ENCODE results near the gene ATF1.
"Not testable (repeated sequence)": the region's sequence is repeated elsewhere in the genome, so short reads cannot be mapped to it uniquely, and the experiment has no call there.

Gene ATF1

DNA sequence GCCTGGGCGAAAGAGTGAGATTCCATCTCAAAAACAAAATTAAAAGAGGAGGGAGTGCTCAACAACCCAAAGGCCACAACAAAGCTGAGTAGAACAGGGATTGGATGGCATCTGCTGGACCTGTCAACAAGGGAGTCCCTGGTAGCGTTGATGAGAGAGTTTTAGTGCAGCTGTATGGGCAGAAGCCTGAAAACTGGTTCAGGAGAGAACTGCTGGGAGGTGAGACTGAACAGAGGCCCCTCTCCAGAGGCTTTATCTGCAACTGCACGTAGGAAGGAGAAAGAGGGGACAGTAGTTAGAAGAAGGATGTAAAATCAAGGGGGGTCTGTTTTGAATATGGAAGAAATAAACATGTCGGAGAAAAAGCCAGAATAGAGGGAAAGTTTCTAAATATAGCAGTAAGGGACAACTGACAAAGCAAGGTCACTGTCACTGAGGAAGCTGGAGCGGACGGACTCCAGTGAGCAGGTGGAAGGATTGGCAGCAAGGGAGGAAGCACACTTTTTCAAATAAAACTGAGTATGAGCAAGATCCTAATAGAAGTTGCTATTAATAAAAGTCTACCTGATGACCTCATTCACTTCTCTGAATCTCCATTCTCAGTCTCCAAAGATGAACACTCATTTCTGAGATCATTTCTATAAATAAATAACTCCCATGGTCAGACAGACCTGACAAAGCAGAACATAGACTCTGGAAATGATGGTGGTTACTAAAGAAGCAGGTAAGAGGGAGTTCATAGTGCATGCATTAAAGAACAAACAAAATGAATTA lies 11.8 kb upstream of the ATF1 start:
- peaks cover 34% of the 10 kb centered on the region for H3K36me3 ChIP-seq (ENCODE audit: control insufficient read depth, insufficient read depth, low read length)
- H3K4me3 ChIP-seq (ENCODE audit: extremely low read depth, insufficient read depth, low read length, poor library complexity, severe bottlenecking), result no peak overlapping the region
- H3K9me3 ChIP-seq (ENCODE audit: control insufficient read depth, low read length), result no peaks in the 10 kb centered on the region
- 98 to 99% methylated on average over 5 to 6 of the region's 6 CpGs for WGBS, 2 experiments (ENCODE audit: insufficient coverage in 2 of 2)
- H3K27ac ChIP-seq (ENCODE audit: low read depth, low read length, severe bottlenecking), result peak overlapping the region; percentile 33
- H3K4me1 ChIP-seq (ENCODE audit: control insufficient read depth, insufficient read depth, low read length, poor library complexity, severe bottlenecking), result peaks cover 7% of the 10 kb centered on the region

- 93 to 94% methylated on average over 3 to 5 of the region's 5 CpGs for WGBS, 2 experiments (ENCODE audit: insufficient coverage in 2 of 2)
- H3K27ac ChIP-seq (ENCODE audit: low read depth, low read length, severe bottlenecking), result no peak overlapping the region
- H3K4me1 ChIP-seq (ENCODE audit: control insufficient read depth, insufficient read depth, low read length, poor library complexity, severe bottlenecking), result no peaks in the 10 kb centered on the region
- H3K4me3 ChIP-seq (ENCODE audit: extremely low read depth, insufficient read depth, low read length, poor library complexity, severe bottlenecking), result no peak overlapping the region
- H3K36me3 ChIP-seq (ENCODE audit: control insufficient read depth, insufficient read depth, low read length), result peaks cover 24% of the 10 kb centered on the region
- no peaks in the 10 kb centered on the region for H3K9me3 ChIP-seq (ENCODE audit: control insufficient read depth, low read length)
Measured at GRCh38 chr12:50753232-50753769, 10.6 kb upstream of the ATF1 start.

DNA sequence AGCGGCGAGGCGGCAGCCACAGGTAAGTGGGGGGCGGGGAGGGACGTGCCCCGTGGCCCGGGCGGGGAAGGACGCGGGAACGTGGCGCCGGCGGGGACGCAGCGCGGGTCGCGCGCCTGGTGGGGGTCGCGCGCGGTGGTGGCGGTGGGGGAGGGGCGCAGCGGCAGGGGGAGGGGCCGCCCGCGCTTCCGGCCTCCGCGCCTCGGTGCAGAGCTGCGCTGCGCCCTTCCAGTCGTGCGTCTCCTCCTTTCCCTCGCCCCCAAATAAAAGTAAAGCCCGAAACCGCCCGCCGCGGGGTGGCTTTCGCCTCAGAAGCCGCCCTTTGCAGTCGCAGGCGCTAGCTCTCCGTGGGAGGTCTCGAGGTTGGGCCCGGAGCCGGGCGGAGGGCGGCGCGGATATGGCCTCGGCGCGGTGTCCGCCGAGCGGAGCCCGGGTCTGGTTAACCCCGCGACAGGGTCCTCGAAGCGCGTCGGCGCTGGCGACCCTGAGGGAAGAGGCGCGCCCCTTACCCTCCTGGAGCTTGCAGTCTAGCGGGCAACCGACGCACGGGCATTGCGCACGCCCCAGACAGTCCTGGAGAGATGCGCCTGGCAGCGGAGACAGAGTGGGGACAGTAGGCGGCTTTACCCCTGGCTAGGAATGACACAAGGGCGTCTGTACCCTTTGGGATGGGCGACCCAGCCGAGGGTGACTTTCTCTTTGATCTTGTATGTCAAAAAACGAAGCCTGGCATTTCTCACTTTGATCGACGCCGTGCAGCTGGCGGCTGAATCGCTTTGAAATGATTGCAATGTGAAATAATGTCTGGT lies 589 bp downstream of the ATF1 start:
- H3K9me3 ChIP-seq (ENCODE audit: control insufficient read depth, low read length), result no peaks in the 10 kb centered on the region
- WGBS, 2 experiments (ENCODE audit: insufficient coverage in 2 of 2), result 0 to 1% methylated on average over 45 to 52 of the region's 91 CpGs
- no peaks in the 10 kb centered on the region for H3K36me3 ChIP-seq (ENCODE audit: control insufficient read depth, insufficient read depth, low read length)

DNA sequence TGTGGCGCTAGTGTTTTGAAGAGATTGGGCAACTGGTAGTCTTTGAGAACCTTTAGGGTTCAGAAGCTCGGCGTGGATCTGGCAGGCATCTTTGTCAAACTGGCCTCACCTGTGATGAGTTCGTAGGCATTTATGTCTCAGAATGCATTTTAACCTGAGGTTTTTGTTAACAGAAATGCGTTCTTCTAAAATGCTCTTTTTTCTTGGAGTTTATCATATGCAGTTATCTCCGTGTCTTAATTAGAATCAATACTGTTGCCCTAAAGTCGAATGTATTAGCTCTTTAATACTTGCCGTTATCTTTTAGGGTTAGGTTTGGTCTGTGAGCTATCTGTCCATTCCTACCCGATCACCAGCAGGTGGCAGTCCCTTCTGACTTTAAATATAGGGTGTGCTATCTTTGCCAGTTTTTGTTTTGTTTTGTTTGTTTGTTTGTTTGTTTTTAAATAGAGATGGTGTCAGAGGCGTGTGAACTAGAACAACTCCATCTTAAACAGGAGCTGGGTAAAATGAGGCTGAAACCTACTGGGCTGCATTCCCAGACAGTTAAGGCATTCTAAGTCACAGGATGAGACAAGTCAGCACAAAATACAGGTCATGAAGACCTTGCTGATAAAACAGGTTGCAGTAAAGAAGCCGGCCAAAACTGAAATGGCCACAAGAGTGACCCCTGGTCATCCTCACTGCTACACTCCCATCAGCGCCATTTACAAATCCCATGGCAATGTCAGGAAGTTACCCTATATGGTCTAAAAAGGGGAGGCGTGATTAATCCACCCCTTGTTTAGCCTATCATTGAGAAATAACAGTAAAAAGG lies 1.4 kb downstream of the ATF1 start:
- peaks cover 6% of the 10 kb centered on the region for H3K4me1 ChIP-seq (ENCODE audit: control insufficient read depth, insufficient read depth, low read length, poor library complexity, severe bottlenecking)
- WGBS, 2 experiments (ENCODE audit: insufficient coverage in 2 of 2), result 27 to 33% methylated on average over 6 to 7 of the region's 13 CpGs
- peaks cover 3% of the 10 kb centered on the region for H3K36me3 ChIP-seq (ENCODE audit: control insufficient read depth, insufficient read depth, low read length)
- H3K9me3 ChIP-seq (ENCODE audit: control insufficient read depth, low read length), result no peaks in the 10 kb centered on the region
- H3K4me3 ChIP-seq (ENCODE audit: extremely low read depth, insufficient read depth, low read length, poor library complexity, severe bottlenecking), result peak overlapping the region; percentile 90
- H3K27ac ChIP-seq (ENCODE audit: low read depth, low read length, severe bottlenecking), result peak overlapping the region; percentile 99

More for the DNA sequence above, 589 bp downstream of the ATF1 start:
- Histone ChIP-seq H3K27ac (ENCODE audit: low read depth, low read length, severe bottlenecking) (peak overlapping the region; percentile 99), H3K4me3 (ENCODE audit: extremely low read depth, insufficient read depth, low read length, poor library complexity, severe bottlenecking) (peak overlapping the region; percentile 90), H3K4me1 (ENCODE audit: control insufficient read depth, insufficient read depth, low read length, poor library complexity, severe bottlenecking) (peaks cover 6% of the 10 kb centered on the region)

GRCh38 chr12:50768391-50768790 lies 4.5 kb downstream of the ATF1 start:
- Histone ChIP-seq H3K4me1 (ENCODE audit: control insufficient read depth, insufficient read depth, low read length, poor library complexity, severe bottlenecking) (peaks cover 4% of the 10 kb centered on the region), H3K27ac (ENCODE audit: low read depth, low read length, severe bottlenecking) (no peak overlapping the region), H3K9me3 (ENCODE audit: control insufficient read depth, low read length) (no peaks in the 10 kb centered on the region), H3K4me3 (ENCODE audit: extremely low read depth, insufficient read depth, low read length, poor library complexity, severe bottlenecking) (no peak overlapping the region), H3K36me3 (ENCODE audit: control insufficient read depth, insufficient read depth, low read length) (peaks cover 26% of the 10 kb centered on the region)
- WGBS, 2 experiments (ENCODE audit: insufficient coverage in 2 of 2), result 80 to 100% methylated on average over 1 of the region's 3 CpGs

DNA sequence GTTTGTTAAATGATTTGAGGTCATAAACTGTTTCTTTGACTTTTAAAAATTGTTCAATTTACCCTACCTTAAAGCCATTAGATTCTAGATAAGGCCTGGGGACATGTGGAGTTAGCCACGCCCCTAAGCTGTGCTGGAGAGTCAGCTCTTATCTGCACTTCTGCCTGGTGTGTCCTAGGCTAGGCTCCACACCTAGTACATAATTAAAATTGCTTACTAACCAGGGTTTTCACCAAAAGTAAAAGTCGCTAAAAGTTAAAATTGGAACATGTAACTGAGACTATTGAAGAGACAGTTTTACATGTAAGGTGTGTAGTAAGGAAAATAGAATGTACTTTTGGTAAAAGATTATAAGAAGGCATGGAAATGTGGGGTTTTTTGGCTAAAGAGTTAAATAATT lies 4.9 kb downstream of the ATF1 start:
- not testable (repeated sequence) for H3K4me1 ChIP-seq (ENCODE audit: control insufficient read depth, insufficient read depth, low read length, poor library complexity, severe bottlenecking); H3K4me3 ChIP-seq (ENCODE audit: extremely low read depth, insufficient read depth, low read length, poor library complexity, severe bottlenecking); H3K27ac ChIP-seq (ENCODE audit: low read depth, low read length, severe bottlenecking); H3K9me3 ChIP-seq (ENCODE audit: control insufficient read depth, low read length)
- 85 to 100% methylated on average over 1 to 2 of the region's 2 CpGs for WGBS, 2 experiments (ENCODE audit: insufficient coverage in 2 of 2)
- peaks cover 26% of the 10 kb centered on the region for H3K36me3 ChIP-seq (ENCODE audit: control insufficient read depth, insufficient read depth, low read length)

DNA sequence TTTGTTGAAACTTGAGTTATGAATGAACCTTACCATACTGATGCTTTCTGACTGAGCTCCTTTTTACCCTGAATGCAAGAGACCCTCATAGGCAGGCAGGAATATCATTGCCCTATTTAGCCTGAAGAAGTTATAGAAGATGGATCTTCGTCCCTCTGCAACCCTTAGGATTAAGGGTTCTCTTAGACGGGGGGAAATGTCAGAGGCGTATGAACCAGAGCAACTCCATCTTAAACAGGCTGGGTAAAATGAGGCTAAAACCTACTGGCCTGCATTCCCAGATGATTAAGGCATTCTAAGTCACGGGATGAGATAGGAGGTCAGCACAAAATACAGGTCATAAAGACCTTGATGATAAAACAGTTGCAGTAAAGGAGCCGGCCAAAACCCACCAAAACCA lies 7.5 kb downstream of the ATF1 start:
- WGBS, 2 experiments (ENCODE audit: insufficient coverage in 2 of 2), result 98 to 100% methylated on average over 3 to 5 of the region's 5 CpGs

GRCh38 chr12:50772470-50772869 lies 8.6 kb downstream of the ATF1 start:
- H3K4me1 ChIP-seq (ENCODE audit: control insufficient read depth, insufficient read depth, low read length, poor library complexity, severe bottlenecking), result no peaks in the 10 kb centered on the region
- no peak overlapping the region for H3K4me3 ChIP-seq (ENCODE audit: extremely low read depth, insufficient read depth, low read length, poor library complexity, severe bottlenecking)
- H3K36me3 ChIP-seq (ENCODE audit: control insufficient read depth, insufficient read depth, low read length), result peaks cover 28% of the 10 kb centered on the region
- no peaks in the 10 kb centered on the region for H3K9me3 ChIP-seq (ENCODE audit: control insufficient read depth, low read length)
- no peak overlapping the region for H3K27ac ChIP-seq (ENCODE audit: low read depth, low read length, severe bottlenecking)
- 100% methylated on average over 3 to 4 of the region's 5 CpGs for WGBS, 2 experiments (ENCODE audit: insufficient coverage in 2 of 2)

More for the DNA sequence above, 7.5 kb downstream of the ATF1 start:
- Histone ChIP-seq H3K36me3 (ENCODE audit: control insufficient read depth, insufficient read depth, low read length) (peaks cover 28% of the 10 kb centered on the region), H3K9me3 (ENCODE audit: control insufficient read depth, low read length) (no peaks in the 10 kb centered on the region), H3K4me1 (ENCODE audit: control insufficient read depth, insufficient read depth, low read length, poor library complexity, severe bottlenecking) (no peaks in the 10 kb centered on the region), H3K27ac (ENCODE audit: low read depth, low read length, severe bottlenecking) (no peak overlapping the region), H3K4me3 (ENCODE audit: extremely low read depth, insufficient read depth, low read length, poor library complexity, severe bottlenecking) (no peak overlapping the region)

DNA sequence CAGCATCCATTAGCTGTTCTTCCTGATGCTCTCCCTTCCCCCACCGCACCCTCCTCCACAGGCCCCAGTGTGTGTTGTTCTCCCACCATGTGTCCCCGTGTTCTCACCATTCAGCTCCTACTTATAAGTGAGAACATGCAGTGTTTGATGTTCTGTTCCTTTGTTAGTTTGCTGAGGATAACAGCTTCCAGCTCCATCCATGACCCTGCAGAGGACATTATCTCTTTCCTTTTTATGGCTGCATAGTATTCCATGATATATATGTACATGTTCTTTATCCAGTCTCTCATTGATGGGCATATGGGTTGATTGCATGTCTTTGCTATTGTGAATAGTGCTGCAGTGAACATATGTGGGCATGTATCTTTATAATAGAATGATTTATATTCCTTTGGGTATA lies 9.0 kb downstream of the ATF1 start:
- H3K4me1 ChIP-seq (ENCODE audit: control insufficient read depth, insufficient read depth, low read length, poor library complexity, severe bottlenecking), result no peaks in the 10 kb centered on the region
- WGBS, 2 experiments (ENCODE audit: insufficient coverage in 2 of 2), result no CpG with 5 or more reads among the region's 2 CpGs
- peaks cover 28% of the 10 kb centered on the region for H3K36me3 ChIP-seq (ENCODE audit: control insufficient read depth, insufficient read depth, low read length)
- no peak overlapping the region for H3K27ac ChIP-seq (ENCODE audit: low read depth, low read length, severe bottlenecking)
- no peaks in the 10 kb centered on the region for H3K9me3 ChIP-seq (ENCODE audit: control insufficient read depth, low read length)
- H3K4me3 ChIP-seq (ENCODE audit: extremely low read depth, insufficient read depth, low read length, poor library complexity, severe bottlenecking), result no peak overlapping the region

DNA sequence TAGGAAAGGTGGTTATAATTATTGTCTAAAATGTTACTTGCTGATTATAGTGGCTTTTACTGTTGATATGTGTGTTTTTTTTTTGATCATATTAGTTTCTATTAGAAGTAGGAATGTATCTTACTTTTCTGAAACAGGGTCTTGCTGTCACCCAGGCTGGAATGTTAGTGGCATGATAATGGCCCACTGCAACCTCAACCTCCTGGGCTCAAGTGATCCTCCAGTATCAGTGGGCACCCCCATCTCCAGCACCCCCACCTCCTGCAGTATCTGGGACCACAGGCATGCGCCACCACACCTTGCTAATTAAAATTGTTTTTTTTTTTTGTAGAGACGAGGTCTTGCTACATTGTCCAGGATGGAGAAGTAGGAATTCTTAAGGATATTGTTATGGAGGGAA lies 11.3 kb downstream of the ATF1 start:
- Histone ChIP-seq H3K36me3 (ENCODE audit: control insufficient read depth, insufficient read depth, low read length) (peaks cover 33% of the 10 kb centered on the region), H3K9me3 (ENCODE audit: control insufficient read depth, low read length) (no peaks in the 10 kb centered on the region), H3K4me3 (ENCODE audit: extremely low read depth, insufficient read depth, low read length, poor library complexity, severe bottlenecking) (no peak overlapping the region), H3K27ac (ENCODE audit: low read depth, low read length, severe bottlenecking) (no peak overlapping the region), H3K4me1 (ENCODE audit: control insufficient read depth, insufficient read depth, low read length, poor library complexity, severe bottlenecking) (no peaks in the 10 kb centered on the region)
- WGBS, 2 experiments (ENCODE audit: insufficient coverage in 2 of 2), result no CpG with 5 or more reads among the region's 2 CpGs

Measured in mesodermal cell (in vitro differentiated cells).